Activated CD4-positive, alpha-beta T cell treated with anti-CD3 and anti-CD28 coated beads for 48 hours (primary cell): ENCODE measurements around the gene OTOP3.

ENCODE experiments used
- DNase-seq: peaks from one replicate; pipeline ENCODE4 v3.0.0-alpha.2; 2020

OTOP3 gene

DNA sequence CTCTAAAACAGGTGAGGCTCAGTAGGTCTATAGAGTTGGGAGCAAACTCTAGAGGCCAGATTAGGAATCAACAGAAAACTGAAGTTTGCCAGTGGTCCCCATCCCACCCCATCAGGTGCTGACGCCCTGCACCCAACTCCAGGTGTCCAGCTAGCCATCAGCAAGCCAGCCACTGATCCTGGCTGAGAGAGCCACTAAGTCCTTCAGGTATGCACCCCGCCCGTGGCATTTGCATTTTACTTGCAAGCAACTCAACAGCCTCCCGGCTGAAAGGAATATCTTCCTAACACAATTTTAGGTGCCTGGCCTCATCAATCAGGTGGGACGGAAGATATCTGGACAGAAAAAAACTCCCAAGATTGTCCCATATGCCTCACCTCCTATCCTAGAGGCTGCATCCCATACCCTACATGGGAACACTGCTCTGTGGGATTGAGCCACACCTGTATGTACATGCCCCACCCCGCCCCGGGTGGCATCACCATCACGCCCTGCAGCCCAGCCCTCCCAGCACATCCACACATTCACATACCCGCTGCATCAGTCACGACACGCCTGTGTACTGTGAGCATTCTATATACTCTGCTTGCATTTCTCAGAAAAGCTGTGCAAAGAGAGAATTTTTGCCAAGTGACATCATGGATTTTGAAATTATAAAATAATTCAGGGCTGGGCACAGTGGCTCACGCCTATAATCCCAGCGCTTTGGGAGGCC lies 8.3 kb downstream of the OTOP3 start:
- DNase-seq: no peak

DNA sequence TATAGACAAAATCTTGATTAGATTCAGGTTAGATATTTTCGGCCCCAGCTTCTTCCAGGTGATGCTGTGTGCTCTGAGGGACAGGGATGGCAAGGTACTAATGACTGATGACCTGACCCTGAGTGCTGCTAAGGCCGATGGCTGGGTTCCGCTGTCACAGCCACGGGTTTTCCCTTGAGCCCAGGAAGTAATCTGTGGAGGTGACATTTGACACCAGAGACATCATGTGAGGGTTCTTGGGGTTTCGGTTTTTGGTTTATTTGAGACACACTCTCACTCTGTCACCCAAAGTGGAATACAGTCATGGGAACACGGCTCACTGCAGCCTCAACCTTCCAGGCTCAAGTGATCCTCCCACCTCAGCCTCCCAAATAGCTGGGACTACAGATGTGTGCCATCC lies 9.8 kb downstream of the OTOP3 start:
- DNase-seq: no peak

DNA sequence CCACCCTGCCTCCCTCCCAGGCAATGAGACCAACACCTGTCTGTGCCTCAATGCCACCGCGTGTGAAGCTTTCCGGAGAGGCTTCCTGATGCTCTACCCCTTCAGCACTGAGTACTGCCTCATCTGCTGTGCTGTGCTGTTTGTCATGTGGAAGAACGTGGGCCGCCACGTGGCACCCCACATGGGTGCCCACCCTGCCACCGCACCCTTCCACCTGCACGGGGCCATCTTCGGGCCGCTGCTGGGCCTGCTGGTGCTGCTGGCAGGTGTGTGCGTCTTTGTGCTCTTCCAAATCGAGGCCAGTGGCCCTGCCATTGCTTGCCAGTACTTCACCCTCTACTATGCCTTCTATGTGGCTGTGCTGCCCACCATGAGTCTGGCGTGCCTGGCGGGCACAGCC lies 10.9 kb downstream of the OTOP3 start:
- DNase-seq: no peak

DNA sequence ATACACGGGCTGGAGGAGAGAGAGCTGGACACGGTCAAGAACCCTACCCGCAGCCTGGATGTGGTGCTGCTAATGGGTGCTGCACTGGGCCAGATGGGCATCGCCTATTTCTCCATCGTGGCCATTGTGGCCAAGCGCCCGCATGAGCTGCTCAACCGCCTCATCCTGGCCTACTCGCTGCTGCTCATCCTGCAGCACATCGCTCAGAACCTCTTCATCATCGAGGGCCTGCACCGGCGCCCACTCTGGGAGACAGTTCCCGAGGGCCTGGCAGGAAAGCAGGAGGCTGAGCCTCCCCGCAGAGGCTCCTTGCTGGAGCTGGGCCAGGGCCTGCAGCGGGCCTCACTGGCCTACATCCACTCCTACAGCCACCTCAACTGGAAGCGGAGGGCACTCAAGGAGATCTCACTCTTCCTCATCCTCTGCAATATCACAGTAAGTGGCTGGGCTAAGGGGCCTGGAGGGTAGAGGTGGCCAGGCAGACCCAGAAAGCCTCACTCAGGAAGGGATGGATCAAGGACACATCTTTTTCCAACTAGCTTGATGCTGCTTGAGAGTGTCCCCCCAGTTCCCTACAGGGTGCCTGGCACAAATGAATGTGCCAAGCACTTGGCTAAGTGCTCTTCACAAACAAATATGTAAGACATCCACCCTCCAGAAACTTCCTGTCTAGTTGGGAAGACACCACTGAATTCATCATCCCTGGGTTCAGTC lies 11.5 kb downstream of the OTOP3 start:
- DNase-seq: no peak

DNA sequence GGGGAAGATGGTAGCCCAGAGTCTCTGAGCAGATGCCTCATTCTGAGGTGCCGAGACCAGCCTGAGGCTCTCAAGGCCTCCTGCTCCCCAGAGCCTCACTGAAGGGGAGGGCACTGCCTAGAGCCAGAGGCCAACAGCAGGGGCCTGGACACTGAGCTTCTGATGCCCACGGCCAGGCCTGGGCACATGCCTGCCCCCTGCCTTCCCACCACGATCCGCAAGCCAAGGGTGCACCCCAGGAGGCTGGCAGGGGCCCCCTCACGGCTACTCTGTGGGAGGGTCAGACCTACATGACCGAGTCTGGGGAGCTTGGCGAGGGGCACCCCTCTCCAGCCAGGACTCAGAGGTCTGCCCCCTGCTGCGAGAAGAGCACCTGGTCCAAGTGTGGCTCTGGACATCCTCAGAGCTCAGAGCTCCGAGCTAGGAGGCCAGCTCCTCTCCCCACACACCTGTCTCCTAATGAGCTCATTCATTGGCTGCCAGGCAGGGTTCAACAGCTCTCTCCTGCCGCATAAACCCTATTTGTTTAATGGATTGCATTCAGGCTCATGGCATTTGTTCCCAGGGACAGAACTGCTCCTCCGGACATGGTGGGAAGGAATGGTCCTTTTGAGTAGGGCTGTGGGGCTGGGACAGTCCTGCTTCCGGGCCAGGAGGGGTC lies 13.9 kb downstream of the OTOP3 start:
- DNase-seq: no peak

DNA sequence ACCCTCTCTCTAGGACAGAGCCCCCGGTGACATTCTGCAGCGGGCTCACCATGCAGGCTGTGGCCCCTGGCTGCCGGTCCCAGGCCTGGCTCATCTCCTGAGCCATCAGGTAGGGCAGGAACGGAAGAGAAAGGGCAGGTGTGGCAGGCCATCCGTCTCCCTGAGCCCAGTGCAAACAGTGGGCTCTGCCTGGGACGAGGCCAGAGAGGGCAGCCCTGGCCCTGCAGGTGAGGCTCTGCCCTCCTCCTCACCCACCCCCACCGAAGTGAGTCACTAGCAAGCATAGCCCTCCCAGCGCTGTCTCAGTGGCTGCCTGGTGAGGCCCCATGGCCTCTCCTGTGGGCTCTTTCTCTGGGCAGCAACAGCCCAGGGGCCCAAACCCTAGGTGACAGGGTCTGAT lies 14.5 kb downstream of the OTOP3 start:
- DNase-seq: no peak

DNA sequence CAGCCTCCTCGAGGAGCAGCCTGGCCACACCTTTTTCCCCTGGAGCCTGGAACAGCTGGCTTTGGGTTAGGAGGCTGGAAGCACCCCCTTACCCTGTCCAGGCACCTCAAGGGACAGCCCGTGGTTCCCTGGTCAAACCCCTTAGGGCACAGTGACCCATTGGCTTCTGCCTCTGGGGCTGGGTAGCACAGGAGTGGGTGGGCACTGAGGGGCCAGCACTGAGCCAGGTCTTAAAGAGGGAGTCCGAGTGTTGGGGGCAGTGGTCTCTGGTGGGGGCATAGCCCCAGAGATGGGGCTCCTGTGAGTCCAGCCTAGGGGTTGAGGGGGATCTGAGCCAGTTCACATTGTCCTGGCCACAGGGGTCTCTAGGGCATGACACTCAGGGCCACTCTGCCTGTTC lies 15.4 kb downstream of the OTOP3 start:
- DNase-seq: no peak

DNA sequence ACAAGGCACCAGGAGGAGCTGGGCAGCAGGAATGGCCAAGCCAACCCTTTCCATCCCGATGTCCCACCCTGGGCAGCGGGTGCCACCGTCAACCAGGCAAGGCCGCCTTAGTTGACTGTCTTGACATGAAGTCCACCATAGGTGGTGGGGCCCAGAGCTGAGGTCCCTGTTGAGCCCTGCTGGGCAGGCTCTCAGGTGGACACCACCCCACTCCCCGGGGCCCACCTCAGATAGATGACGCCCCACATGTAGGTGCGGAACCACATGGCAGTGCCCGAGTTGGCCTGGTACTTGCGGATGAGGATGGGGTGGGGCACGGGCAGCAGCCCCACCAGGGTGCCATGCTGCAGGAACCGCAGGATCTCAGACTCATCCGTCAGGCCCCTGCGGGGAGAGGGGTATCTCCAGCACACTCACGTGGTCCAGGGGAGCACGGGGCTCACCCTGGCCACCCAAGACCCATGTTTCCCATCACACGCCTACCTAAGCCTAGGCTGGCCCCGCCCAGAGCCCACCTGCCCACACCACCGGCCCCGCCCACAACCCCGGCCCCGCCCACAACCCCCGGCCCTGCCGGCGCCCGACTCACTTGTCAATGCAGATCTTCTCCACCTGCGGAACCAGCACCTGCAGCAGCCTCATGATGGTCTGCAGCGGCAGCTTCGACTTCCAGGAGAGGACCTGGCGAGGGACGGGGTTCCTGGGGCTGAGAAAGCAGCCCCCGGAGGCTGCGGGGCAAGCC lies 16.2 kb downstream of the OTOP3 start:
- DNase-seq: no peak

DNA sequence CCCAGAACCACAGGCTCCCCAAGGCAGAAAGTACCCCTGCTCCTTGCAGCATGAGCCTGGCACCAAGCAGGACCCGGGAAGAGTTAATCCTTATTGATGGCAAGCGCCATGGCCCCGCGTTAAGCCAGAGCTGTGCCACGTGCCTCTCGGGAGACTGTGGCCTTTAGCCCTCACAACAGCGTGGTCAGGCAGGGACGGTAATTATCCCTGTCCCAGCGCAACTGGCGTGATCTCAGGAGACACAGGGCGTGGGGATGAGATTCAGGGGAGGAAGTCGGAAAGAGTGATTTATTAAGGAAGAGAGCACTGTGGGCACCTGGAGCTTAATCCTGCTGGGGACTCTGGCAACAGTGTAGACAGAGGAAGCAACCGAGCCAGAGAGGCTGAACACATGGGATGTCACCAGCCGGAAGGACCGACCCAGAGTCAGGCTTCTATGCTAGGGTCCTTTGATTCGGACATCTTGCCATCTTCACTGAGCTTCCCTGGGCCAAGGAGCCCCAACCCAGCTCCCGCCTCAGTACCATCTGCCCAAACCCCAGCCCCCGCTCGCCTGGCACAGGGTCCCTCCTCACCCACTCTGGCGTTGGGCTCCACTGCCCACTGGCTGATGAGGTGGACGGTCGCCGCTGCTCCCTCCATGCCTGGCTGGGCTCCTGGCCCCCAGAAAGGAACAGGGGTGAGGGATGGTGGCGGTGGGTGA lies 16.9 kb downstream of the OTOP3 start:
- DNase-seq: no peak

DNA sequence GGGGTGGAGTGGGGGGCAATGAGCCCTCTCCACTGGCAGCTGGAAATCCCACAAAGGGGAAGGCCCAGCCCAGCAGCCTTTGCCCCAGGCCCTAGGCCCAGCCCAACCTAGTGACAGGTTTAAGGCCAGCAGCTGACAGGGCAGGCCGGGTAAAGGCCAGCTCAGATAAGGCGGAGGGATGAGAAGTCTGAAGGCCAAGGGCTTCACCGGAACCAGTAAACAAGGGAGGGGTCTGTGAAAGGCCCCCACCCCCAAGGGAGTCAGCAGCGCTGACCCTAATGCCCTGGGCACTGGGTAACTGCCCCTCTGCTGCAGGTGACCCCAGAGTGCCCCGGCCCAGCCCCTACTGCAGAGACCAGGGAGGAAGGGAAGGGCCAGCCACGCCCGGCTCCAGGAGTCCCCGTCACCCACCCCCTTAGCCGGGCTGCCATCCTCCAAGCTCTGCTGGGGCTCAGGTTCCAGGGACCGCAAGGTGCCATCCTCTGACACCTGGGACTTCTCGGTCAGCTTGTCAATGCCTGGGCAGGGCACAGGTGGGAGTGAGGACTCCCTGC lies 17.5 kb downstream of the OTOP3 start:
- DNase-seq: no peak

DNA sequence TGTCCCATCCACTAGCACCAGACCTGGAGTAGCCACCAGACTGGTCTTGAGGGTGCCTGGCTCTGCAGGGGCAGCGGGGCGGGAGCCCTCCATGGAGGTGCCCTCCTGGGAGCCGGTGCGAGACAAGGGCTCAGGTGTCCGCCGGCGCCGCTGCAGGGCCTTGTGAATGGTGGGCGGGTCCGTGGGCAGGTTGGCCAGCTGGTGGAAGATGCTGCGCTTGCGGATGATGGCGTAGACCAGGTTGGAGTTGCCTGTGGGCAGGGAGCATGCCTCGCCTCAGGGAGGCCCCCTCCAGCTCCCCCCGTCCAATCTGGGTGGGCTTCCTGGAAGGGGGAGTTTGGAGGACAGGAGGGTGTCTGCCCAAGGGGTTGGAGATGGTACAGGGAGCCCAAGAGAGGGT lies 18.4 kb downstream of the OTOP3 start:
- no peak for DNase-seq

DNA sequence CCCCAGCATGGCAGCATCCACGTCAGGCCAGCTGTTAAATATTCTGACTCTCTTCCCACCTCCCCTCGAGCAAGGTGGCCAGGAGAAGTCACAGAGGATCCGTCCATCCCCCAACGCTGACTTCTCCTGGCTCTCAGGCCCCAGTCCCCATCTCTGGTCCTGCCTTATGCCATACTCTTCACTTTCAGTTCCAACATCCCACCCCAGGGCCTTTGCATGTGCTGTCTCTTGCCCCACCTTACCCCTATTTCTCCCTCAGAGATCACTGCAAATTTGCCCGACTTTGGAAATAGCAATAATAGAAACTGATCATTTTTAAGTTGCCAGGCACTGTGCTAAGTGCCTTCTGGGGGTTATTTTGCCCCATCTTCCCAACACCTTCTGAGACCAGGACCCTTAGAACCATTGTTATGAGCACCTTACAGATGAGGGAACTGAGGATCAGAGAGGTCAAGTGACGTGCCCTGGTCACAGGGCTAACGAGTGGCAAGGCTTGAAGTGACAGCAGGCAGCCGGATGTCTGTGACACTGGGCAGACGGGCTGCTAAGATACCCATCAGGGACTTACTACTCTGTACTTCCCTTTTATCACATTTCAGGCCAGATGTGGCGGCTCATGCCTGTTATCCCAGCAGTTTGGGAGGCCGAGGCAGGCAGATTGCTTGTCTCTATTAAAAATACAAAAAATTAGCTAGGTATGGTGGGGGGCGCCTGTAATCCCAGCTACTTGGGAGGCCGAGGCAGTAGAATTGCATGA lies 19.1 kb downstream of the OTOP3 start:
- no peak for DNase-seq

DNA sequence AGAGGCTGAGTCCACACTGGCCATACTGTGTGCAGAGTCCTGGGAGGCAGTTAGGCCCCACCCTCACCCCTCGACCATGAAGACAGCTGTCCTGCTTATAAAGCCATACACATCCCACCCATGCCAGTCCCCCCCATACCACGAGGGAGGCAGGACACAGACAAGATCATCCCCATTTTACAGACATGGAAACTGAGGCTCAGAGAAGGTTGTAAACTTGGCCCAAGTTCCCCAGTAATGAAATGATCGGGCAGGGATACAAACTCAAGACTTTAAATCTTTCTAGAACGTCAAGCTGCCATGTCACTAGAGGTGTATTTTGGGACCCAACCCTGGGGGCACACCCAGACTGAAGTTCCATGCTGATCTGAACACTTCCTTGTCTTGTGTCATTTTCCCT lies 20.4 kb downstream of the OTOP3 start:
- no peak for DNase-seq

DNA sequence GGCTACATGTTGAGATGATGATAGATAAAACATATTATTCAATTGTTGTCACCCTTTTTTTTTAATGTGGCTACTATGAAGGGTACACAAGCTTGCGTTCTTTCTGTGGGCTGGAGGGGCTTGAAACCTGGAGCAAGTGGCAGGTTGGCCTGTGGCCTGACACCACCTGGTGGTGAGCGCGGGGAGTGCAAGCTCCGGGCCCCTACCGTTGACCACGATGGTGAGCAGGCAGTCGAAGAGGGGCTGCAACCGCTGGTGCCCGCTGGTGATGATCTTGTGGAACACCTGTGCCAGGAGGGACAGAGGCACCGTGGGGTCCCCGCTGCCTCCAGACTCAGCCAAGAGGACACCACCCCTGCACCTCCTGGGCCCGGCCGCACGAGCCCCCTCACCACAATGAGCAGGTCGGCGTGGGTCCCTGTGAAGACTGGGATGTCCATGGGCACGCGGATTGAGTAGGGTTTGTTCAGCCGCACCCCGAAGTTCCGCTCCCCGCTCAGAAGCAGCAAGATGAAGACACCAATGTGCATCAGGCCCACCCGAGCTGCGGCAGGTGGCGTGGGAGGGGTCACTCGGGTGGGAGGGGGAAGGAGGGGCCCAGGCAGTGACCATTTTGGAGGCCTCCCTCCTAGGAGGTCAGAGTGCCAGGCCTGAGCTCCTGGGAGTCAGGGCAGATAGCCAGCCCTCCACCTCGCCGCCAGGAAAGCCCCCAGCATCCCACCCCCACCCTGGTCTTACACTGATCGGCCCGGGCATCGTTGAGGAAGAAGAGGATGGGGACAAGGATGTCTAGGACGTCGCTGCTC lies 22.4 kb downstream of the OTOP3 start:
- peak; percentile 89 for DNase-seq

DNA sequence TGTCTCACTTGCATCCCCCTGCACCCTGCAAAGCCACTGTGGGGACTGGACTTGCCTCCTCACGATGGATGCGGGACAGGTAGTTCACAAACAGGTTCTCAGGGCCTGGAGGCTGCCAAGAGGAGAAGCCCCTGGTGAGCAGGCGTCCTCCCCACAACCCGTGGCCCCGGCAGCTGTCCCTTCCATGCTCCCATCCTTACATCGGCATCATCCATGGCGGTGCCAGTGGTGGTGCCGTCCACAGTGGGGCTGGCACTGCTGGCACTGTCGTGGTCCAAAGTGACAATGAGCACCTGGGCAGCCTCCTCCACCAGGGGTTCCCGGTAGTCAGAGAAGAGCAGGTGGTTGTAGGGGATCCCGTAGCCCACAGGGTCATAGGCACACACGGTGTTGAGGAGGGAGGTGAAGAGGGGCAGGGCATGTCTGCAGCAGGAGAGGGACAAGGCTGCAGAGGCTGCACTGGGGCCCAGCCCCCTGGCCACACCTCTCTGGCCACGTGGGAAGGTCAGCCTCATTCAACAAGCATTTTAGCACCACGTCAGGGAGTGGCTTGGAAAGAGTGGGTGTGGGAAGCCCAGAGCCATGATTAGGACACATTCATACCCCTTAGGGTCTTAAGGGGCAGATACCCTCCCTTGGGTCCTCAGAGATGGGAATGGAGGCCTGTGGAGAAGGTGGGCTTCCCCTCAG lies 24.3 kb downstream of the OTOP3 start:
- DNase-seq: no peak

DNA sequence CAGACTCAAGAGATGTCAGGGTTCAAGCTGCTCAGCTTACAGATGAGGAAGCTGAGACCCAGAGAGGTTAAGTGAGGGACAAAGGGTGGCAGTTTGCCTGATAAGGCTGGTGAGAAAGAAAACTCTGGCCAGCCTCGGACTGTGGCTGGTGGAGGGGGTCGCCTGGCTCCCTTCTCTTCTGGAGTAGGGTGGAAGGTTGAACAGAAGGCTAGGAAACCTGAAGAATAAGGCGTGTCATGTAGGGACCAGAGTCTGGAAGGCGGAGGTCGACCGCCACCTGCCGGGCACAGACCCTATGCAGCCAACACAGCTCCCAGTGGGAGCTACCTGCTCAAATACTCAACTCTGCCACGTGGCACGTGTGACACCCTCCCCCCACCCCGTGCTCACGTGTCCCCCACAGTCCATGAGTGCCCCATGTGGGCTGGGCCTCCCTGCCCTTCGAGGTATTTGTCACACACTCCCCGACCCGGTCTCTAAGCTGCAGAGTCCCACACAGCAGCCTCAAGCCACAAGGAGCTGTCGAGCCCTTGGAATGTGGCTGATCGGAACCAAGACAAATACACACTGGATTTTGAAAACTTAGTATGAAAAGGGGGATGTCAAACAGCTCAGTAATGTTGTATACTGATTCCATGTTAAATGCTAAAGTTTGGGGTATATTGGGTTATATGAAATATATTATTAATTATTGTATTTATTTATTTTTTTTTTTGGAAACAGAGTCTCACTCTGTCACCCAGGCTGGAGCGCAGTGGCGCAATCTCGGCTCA lies 25.1 kb downstream of the OTOP3 start:
- peak; percentile 80 for DNase-seq

DNA sequence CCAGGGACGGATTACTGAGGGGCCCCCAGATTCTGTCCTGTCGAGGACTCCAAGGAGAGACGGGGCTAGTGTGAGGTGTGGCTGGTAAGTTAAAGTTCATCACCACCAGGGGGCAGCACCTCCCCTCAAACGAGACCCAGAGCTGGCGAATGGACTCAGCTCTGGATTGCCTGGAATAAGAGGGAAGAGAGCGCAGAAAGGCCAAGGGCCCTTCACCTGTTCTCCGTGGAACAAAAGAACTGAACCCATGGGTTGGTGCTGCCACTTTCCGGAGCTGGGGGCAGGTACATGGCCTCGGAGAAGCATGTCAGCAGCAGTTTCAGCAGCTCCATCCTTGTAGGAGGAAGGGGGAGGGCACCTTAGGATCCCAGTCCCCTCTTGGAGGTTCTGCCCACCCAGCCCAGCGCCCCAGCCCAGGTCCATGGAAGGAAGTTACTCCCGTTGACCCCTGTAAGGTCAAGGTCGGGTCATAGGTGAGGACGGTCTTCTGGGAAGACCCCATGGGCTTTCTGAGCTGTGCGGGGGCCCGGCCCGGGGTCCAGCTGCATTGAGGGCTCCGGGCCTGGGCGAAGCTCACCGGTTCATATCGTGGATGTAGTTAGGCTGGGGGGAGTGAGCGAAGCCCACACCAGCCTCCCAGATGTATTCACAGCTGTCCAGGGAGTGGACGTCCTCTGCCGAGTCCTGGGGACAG lies 26.1 kb downstream of the OTOP3 start:
- peak; percentile 90 for DNase-seq

DNA sequence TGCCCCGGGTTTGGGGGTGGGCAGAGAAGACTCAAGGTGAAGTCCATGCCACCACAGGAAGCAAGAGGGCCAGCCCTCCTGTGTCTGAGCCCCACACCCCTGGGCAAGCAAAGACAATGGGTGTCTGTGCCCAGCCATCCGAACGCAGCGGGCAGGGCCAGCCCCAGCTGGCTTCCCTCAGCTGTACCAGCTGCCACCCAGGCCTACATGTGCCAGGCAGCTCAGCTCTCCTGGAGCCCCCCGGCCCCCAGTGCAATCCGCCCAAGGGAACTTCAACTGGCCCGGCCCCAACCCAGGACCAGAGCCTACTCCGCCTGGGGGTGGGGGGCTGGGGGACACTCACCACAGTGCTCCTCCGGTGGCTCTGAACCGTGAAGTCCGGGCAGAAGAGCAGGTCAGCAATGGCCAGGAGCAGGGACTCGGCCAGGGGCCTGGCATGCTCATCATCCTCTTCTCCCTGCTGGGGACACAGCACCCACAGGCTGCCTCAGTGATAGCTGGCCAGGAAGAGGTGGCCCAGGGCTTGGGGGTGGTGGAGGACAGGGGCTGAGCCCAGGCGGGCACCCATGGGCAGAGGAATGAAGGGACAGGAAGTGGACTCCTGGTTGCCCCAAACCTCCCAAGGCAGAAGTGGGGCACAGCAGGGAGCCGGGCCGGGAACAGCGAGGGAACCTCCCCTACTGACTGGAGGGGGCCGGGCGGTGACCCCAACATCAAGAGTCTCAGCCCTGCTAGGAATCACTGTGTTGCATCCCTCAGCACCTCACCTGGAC lies 27.1 kb downstream of the OTOP3 start:
- no peak for DNase-seq
